Measurements from ENCODE around the gene ATP2B1. TPM values are rescaled to one million over a fixed set of nuclear protein-coding genes. Genes with fewer than 3 reads are reported as not detected.

The ATP2B1 gene
- total RNA-seq, 1 experiment from 2014 or later, result 48.5 TPM

GRCh38 chr12:89703768-89704167, 4.9 kb downstream of the ATP2B1 start:
- Histone ChIP-seq H3K4me3 (ENCODE audit: low read length) (peak overlapping the region; percentile 3; the same call in 1 of the 2 replicates), H3K9me2 (replicated peaks; ENCODE audit: low read length) (no peaks in the 10 kb centered on the region), H3K9me3 (ENCODE audit: low read length) (no peaks in the 10 kb centered on the region), H3K36me3 (ENCODE audit: low read depth, low read length) (no peaks in the 10 kb centered on the region), H3K27ac (ENCODE audit: low read length) (no peak overlapping the region), H3K9ac (ENCODE audit: low read length) (no peak overlapping the region), H4K20me1 (ENCODE audit: low read length) (peaks cover 91% of the 10 kb centered on the region), H3F3A (ENCODE audit: low read length, unreplicated experiment) (no peaks in the 10 kb centered on the region), H3K27me3 (ENCODE audit: low read length) (no peaks in the 10 kb centered on the region), H2AFZ (ENCODE audit: low read length) (no peak overlapping the region), H3K4me1 (ENCODE audit: insufficient read depth, low read length) (peaks cover 69% of the 10 kb centered on the region), H3K4me2 (ENCODE audit: low read length) (peak overlapping the region; percentile 92), H3K79me2 (ENCODE audit: low read length) (peaks cover 98% of the 10 kb centered on the region)
- no peak for ATAC-seq
- TF ChIP-seq EZH2phosphoT487 (IDR thresholded peaks at IDR 0.05; ENCODE audit: borderline replicate concordance, low read length), result no peak
- TF ChIP-seq CTCF (conservative IDR thresholded peaks at IDR 0.05; ENCODE audit: low read depth, low read length), result no peak
- TF ChIP-seq EZH2 (IDR thresholded peaks at IDR 0.05; ENCODE audit: low read length, unreplicated experiment), result no peak
- ChIA-PET CTCF (no interaction called here), POLR2A (ENCODE audit: unreplicated experiment) (no interaction called here)
- BruUV-seq (replicated peaks), result no TSS peak
- DNase-seq, result peak; percentile 59
- intact Hi-C loops (cut with micrococcal nuclease), result no loop called here

- Histone ChIP-seq H3K4me2 (ENCODE audit: low read length) (peak overlapping the region; percentile 42), H3K4me1 (ENCODE audit: insufficient read depth, low read length) (peaks cover 69% of the 10 kb centered on the region), H2AFZ (ENCODE audit: low read length) (no peak overlapping the region), H4K20me1 (ENCODE audit: low read length) (peaks cover 97% of the 10 kb centered on the region), H3K27ac (ENCODE audit: low read length) (no peak overlapping the region), H3K4me3 (ENCODE audit: low read length) (no peak overlapping the region), H3K79me2 (ENCODE audit: low read length) (peaks cover 100% of the 10 kb centered on the region), H3K27me3 (ENCODE audit: low read length) (no peaks in the 10 kb centered on the region), H3K36me3 (ENCODE audit: low read depth, low read length) (no peaks in the 10 kb centered on the region), H3K9me2 (replicated peaks; ENCODE audit: low read length) (no peaks in the 10 kb centered on the region), H3F3A (ENCODE audit: low read length, unreplicated experiment) (no peaks in the 10 kb centered on the region), H3K9me3 (ENCODE audit: low read length) (no peaks in the 10 kb centered on the region), H3K9ac (ENCODE audit: low read length) (no peak overlapping the region)
- peak; percentile 18; the same call in 1 of the 2 replicates for ATAC-seq
- ChIA-PET POLR2A (ENCODE audit: unreplicated experiment) (no interaction called here), CTCF (no interaction called here)
- BruUV-seq (replicated peaks), result no TSS peak
- TF ChIP-seq EZH2 (IDR thresholded peaks at IDR 0.05; ENCODE audit: low read length, unreplicated experiment) (no peak), EZH2phosphoT487 (IDR thresholded peaks at IDR 0.05; ENCODE audit: borderline replicate concordance, low read length) (no peak), CTCF (conservative IDR thresholded peaks at IDR 0.05; ENCODE audit: low read depth, low read length) (no peak)
- intact Hi-C loops (cut with micrococcal nuclease), result no loop called here
- peak; percentile 53 for DNase-seq
Measured at GRCh38 chr12:89702503-89702902, 6.1 kb downstream of the ATP2B1 start.

- H3K36me3 ChIP-seq (ENCODE audit: low read depth, low read length), result no peaks in the 10 kb centered on the region
- H3K4me2 ChIP-seq (ENCODE audit: low read length), result no peak overlapping the region
- no peaks in the 10 kb centered on the region for H3K9me2 ChIP-seq (replicated peaks; ENCODE audit: low read length)
- no peak overlapping the region for H3K27ac ChIP-seq (ENCODE audit: low read length)
- BruUV-seq (replicated peaks), result no TSS peak
- H2AFZ ChIP-seq (ENCODE audit: low read length), result no peak overlapping the region
- peaks cover 100% of the 10 kb centered on the region for H3K79me2 ChIP-seq (ENCODE audit: low read length)
- TF ChIP-seq EZH2 (IDR thresholded peaks at IDR 0.05; ENCODE audit: low read length, unreplicated experiment), result no peak
- no peak for TF ChIP-seq EZH2phosphoT487 (IDR thresholded peaks at IDR 0.05; ENCODE audit: borderline replicate concordance, low read length)
- TF ChIP-seq CTCF (conservative IDR thresholded peaks at IDR 0.05; ENCODE audit: low read depth, low read length), result peak; percentile 29; the same call in 1 of the 2 replicates
- ChIA-PET CTCF (interaction anchor here (0.7 kb wide), 1 partner anchor 175 kb away, joined by 3 read pairs; no protein-coding TSS in a partner anchor), POLR2A (ENCODE audit: unreplicated experiment) (interaction anchor here (0.6 kb wide), 1 partner anchor 122 kb away, joined by 3 read pairs; no protein-coding TSS in a partner anchor)
- peaks cover 96% of the 10 kb centered on the region for H4K20me1 ChIP-seq (ENCODE audit: low read length)
- H3F3A ChIP-seq (ENCODE audit: low read length, unreplicated experiment), result no peaks in the 10 kb centered on the region
- no peaks in the 10 kb centered on the region for H3K27me3 ChIP-seq (ENCODE audit: low read length)
- DNase-seq, result no peak
- no peaks in the 10 kb centered on the region for H3K9me3 ChIP-seq (ENCODE audit: low read length)
- intact Hi-C loops (cut with micrococcal nuclease), result loop anchor here (2.0 kb wide), 1 partner anchor 65 kb away; no protein-coding TSS in a partner anchor
- no peak overlapping the region for H3K9ac ChIP-seq (ENCODE audit: low read length)
- no peak for ATAC-seq
- peaks cover 69% of the 10 kb centered on the region for H3K4me1 ChIP-seq (ENCODE audit: insufficient read depth, low read length)
- no peak overlapping the region for H3K4me3 ChIP-seq (ENCODE audit: low read length)
Measured at GRCh38 chr12:89701606-89702206, 6.9 kb downstream of the ATP2B1 start.
